ACHN (cell line): ENCODE results near the gene BRSK2.

Experiments used
- DNase-seq: peaks from one replicate; pipeline ENCODE4 v3.0.0-alpha.2; 2015
- in situ Hi-C: cut with HindIII; loops from 2 replicates; pipeline ENCODE4 v1.10.0; 2017; ENCODE audit warnings: low sequenced_read_pairs, low pct_ligation_motif_present, low pct_unique_long_range_greater_than_20kb

Gene BRSK2

GRCh38 chr11:1468002-1468401 is 78.3 kb downstream of the BRSK2 start:
- in situ Hi-C loops: no loop called here
- DNase-seq: no peak

- DNase-seq: no peak
- in situ Hi-C loops: no loop called here
Observed at GRCh38 chr11:1468473-1469066, 78.8 kb downstream of the BRSK2 start.

GRCh38 chr11:1469287-1469910 is 79.7 kb downstream of the BRSK2 start:
- in situ Hi-C loops: no loop called here
- no peak for DNase-seq

- in situ Hi-C loops: no loop called here
- no peak for DNase-seq
Observed at GRCh38 chr11:1469911-1470680, 80.4 kb downstream of the BRSK2 start.

- DNase-seq: no peak
- in situ Hi-C loops: no loop called here
Observed at GRCh38 chr11:1470681-1471611, 81.2 kb downstream of the BRSK2 start.

GRCh38 chr11:1471736-1472135 is 82.0 kb downstream of the BRSK2 start:
- in situ Hi-C loops: no loop called here
- no peak for DNase-seq

- in situ Hi-C loops: no loop called here
- no peak for DNase-seq
Observed at GRCh38 chr11:1472180-1473005, 82.7 kb downstream of the BRSK2 start.

- in situ Hi-C loops: no loop called here
Observed at GRCh38 chr11:1473011-1473628, 83.4 kb downstream of the BRSK2 start.

GRCh38 chr11:1473786-1474185 is 84.1 kb downstream of the BRSK2 start:
- in situ Hi-C loops: no loop called here
- DNase-seq: no peak

More at GRCh38 chr11:1473011-1473628, 83.4 kb downstream of the BRSK2 start:
- no peak for DNase-seq

GRCh38 chr11:1475841-1476240 is 86.1 kb downstream of the BRSK2 start:
- in situ Hi-C loops: no loop called here

GRCh38 chr11:1476940-1477736 is 87.4 kb downstream of the BRSK2 start:
- DNase-seq: no peak
- in situ Hi-C loops: no loop called here

More at GRCh38 chr11:1475841-1476240, 86.1 kb downstream of the BRSK2 start:
- DNase-seq: no peak

GRCh38 chr11:1478011-1478410 is 88.3 kb downstream of the BRSK2 start:
- no peak for DNase-seq
- in situ Hi-C loops: no loop called here

- in situ Hi-C loops: no loop called here
- DNase-seq: no peak
Observed at GRCh38 chr11:1478544-1478943, 88.8 kb downstream of the BRSK2 start.

GRCh38 chr11:1479006-1479677 is 89.4 kb downstream of the BRSK2 start:
- no peak for DNase-seq
- in situ Hi-C loops: no loop called here

GRCh38 chr11:1479678-1480118 is 90.0 kb downstream of the BRSK2 start:
- no peak for DNase-seq
- in situ Hi-C loops: no loop called here

GRCh38 chr11:1480191-1480554 is 90.4 kb downstream of the BRSK2 start:
- in situ Hi-C loops: no loop called here

More at GRCh38 chr11:1480191-1480554, 90.4 kb downstream of the BRSK2 start:
- DNase-seq: no peak
